Measurements from ENCODE around the gene IL1RAP. TPM values are rescaled to one million over a fixed set of nuclear protein-coding genes. Genes with fewer than 3 reads are reported as not detected.

The IL1RAP gene
- total and polyA plus RNA-seq, 2 experiments from 2014 or later: 14.6 to 46.5 TPM

DNA sequence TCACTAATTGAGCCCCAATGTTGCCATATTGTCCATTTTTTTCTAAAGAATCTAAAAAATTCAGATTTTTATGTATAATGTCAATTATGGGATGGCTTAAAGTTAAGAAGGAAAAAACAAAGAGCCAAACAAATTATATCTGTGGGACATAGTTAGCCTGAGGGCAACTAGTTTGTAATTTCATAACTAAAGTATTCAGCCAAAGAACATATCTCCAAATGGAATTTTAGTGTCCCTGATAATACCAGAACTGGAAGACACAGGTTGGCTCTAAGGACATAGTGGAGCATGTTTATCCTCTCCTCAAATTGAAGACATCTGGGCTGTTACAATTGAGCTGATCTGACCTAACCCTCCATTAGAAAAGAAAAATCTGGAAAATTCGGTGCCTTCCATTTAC, 144.2 kb downstream of the IL1RAP start:
- no peak for DNase-seq (ENCODE audit: low spot score)
- TF ChIP-seq, protein P1, sequence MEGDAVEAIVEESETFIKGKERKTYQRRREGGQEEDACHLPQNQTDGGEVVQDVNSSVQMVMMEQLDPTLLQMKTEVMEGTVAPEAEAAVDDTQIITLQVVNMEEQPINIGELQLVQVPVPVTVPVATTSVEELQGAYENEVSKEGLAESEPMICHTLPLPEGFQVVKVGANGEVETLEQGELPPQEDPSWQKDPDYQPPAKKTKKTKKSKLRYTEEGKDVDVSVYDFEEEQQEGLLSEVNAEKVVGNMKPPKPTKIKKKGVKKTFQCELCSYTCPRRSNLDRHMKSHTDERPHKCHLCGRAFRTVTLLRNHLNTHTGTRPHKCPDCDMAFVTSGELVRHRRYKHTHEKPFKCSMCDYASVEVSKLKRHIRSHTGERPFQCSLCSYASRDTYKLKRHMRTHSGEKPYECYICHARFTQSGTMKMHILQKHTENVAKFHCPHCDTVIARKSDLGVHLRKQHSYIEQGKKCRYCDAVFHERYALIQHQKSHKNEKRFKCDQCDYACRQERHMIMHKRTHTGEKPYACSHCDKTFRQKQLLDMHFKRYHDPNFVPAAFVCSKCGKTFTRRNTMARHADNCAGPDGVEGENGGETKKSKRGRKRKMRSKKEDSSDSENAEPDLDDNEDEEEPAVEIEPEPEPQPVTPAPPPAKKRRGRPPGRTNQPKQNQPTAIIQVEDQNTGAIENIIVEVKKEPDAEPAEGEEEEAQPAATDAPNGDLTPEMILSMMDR (IDR thresholded peaks at IDR 0.05; ENCODE audit: poor library complexity): no peak
- TF ChIP-seq EZH2 (IDR thresholded peaks at IDR 0.05; ENCODE audit: borderline replicate concordance): no peak
- TF ChIP-seq EZH2phosphoT487 (IDR thresholded peaks at IDR 0.05; ENCODE audit: low read depth, severe bottlenecking, unreplicated experiment): no peak
- Histone ChIP-seq H3K27me3 (no peaks in the 10 kb centered on the region), H3K4me1 (ENCODE audit: insufficient read depth) (no peaks in the 10 kb centered on the region), H3K9me2 (replicated peaks; ENCODE audit: insufficient read depth) (no peaks in the 10 kb centered on the region), H3K36me3 (replicated peaks; ENCODE audit: insufficient read depth, low read depth) (no peaks in the 10 kb centered on the region), H3K9me3 (ENCODE audit: low read depth) (no peaks in the 10 kb centered on the region), H3K79me2 (no peaks in the 10 kb centered on the region), H3K4me2 (no peak overlapping the region), H2AFZ (no peak overlapping the region), H4K20me1 (ENCODE audit: insufficient read depth, poor library complexity, severe bottlenecking) (no peaks in the 10 kb centered on the region), H3K4me3 (no peak overlapping the region), H3K27ac (no peak overlapping the region)
- 86% methylated on average over 1 of the region's 1 CpG for WGBS (ENCODE audit: low lambda C conversion rate, missing lambda C conversion rate)

DNA sequence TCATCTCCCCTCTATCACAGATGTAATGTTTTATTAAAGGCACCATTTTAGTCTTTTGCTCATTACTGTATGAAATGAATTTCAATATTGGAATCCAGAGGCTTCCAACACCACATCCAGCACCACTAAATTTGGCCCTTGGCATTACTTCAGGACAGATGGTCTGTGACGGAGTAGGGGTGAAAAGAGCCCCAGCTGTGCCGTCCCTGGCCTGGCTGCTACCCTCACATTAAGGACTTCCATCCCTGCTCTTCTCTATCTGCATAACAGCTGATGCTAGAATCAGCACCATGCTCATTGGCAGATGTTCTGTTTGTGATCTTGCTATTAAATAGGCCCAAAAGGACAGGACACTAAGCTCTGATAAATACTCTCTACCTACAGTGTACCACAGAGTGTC, 152.9 kb downstream of the IL1RAP start:
- no peak overlapping the region for H3K27ac ChIP-seq
- WGBS (ENCODE audit: low lambda C conversion rate, missing lambda C conversion rate): 85% methylated on average over 2 of the region's 2 CpGs
- H3K4me1 ChIP-seq (ENCODE audit: insufficient read depth): no peaks in the 10 kb centered on the region
- H3K9me2 ChIP-seq (replicated peaks; ENCODE audit: insufficient read depth): no peaks in the 10 kb centered on the region
- no peaks in the 10 kb centered on the region for H3K36me3 ChIP-seq (replicated peaks; ENCODE audit: insufficient read depth, low read depth)
- TF ChIP-seq EZH2phosphoT487 (IDR thresholded peaks at IDR 0.05; ENCODE audit: low read depth, severe bottlenecking, unreplicated experiment): no peak
- TF ChIP-seq EZH2 (IDR thresholded peaks at IDR 0.05; ENCODE audit: borderline replicate concordance): no peak
- TF ChIP-seq, protein P1 (IDR thresholded peaks at IDR 0.05; ENCODE audit: poor library complexity): no peak
- no peaks in the 10 kb centered on the region for H3K27me3 ChIP-seq
- H3K4me3 ChIP-seq: no peak overlapping the region
- no peaks in the 10 kb centered on the region for H4K20me1 ChIP-seq (ENCODE audit: insufficient read depth, poor library complexity, severe bottlenecking)
- no peaks in the 10 kb centered on the region for H3K79me2 ChIP-seq
- no peak overlapping the region for H3K4me2 ChIP-seq
- DNase-seq (ENCODE audit: low spot score): no peak
- no peak overlapping the region for H2AFZ ChIP-seq
- H3K9me3 ChIP-seq (ENCODE audit: low read depth): no peaks in the 10 kb centered on the region

DNA sequence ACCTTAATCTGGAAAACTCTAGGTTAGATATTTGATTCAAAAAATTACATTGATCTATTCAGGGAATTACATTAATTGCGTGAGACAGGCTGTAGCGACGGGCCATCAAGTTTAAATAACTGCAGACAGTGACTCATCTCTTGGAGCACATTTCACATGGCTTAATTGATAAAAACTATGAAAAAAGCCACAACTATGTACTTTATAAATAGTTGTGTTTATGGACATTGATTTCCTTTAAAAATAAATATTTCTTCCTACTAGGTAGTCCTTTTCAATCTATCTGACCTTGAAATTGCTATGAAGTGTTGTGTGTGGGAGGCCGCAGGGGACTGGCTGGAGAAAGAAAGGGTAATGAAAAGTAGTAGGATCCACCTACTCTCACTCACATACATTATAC, 157.8 kb downstream of the IL1RAP start:
- Histone ChIP-seq H3K27me3 (no peaks in the 10 kb centered on the region), H3K36me3 (replicated peaks; ENCODE audit: insufficient read depth, low read depth) (no peaks in the 10 kb centered on the region), H3K79me2 (no peaks in the 10 kb centered on the region), H3K4me1 (ENCODE audit: insufficient read depth) (no peaks in the 10 kb centered on the region), H3K27ac (no peak overlapping the region), H2AFZ (no peak overlapping the region), H3K9me2 (replicated peaks; ENCODE audit: insufficient read depth) (peaks cover 3% of the 10 kb centered on the region), H3K4me3 (no peak overlapping the region), H3K9me3 (ENCODE audit: low read depth) (no peaks in the 10 kb centered on the region), H4K20me1 (ENCODE audit: insufficient read depth, poor library complexity, severe bottlenecking) (no peaks in the 10 kb centered on the region), H3K4me2 (no peak overlapping the region)
- TF ChIP-seq EZH2 (IDR thresholded peaks at IDR 0.05; ENCODE audit: borderline replicate concordance): no peak
- TF ChIP-seq, protein P1 (IDR thresholded peaks at IDR 0.05; ENCODE audit: poor library complexity): no peak
- no peak for TF ChIP-seq EZH2phosphoT487 (IDR thresholded peaks at IDR 0.05; ENCODE audit: low read depth, severe bottlenecking, unreplicated experiment)
- WGBS (ENCODE audit: low lambda C conversion rate, missing lambda C conversion rate): 88% methylated on average over 4 of the region's 4 CpGs
- no peak for DNase-seq (ENCODE audit: low spot score)

DNA sequence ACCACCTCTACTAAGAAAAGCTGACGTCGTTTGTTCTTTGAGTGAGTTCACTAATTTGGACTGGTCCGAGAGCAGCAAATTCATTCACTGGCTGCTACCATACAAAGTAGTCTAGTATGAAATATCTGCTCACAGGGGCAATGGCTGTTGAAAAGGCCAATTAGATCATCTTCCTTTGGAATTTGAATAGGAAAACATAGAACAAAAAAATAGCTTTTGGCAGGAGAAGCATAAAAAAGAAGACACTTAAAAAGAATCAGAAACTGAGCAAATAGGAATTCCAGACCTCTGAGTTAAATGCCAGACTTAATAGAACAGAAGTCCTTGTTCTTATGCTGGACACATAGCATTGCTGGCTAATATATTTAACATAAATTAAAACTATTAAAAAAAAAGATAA, 159.3 kb downstream of the IL1RAP start:
- Histone ChIP-seq H3K4me2 (no peak overlapping the region), H3K27ac (no peak overlapping the region), H4K20me1 (ENCODE audit: insufficient read depth, poor library complexity, severe bottlenecking) (no peaks in the 10 kb centered on the region), H2AFZ (no peak overlapping the region), H3K36me3 (replicated peaks; ENCODE audit: insufficient read depth, low read depth) (no peaks in the 10 kb centered on the region), H3K27me3 (no peaks in the 10 kb centered on the region), H3K79me2 (no peaks in the 10 kb centered on the region), H3K4me1 (ENCODE audit: insufficient read depth) (no peaks in the 10 kb centered on the region), H3K9me3 (ENCODE audit: low read depth) (no peaks in the 10 kb centered on the region), H3K9me2 (replicated peaks; ENCODE audit: insufficient read depth) (peaks cover 3% of the 10 kb centered on the region), H3K4me3 (no peak overlapping the region)
- DNase-seq (ENCODE audit: low spot score): no peak
- TF ChIP-seq, protein P1 (IDR thresholded peaks at IDR 0.05; ENCODE audit: poor library complexity): no peak
- 89% methylated on average over 3 of the region's 3 CpGs for WGBS (ENCODE audit: low lambda C conversion rate, missing lambda C conversion rate)

All from hepatocyte (in vitro differentiated cells).